LNCAP (cell line): ENCODE results near the gene PRCP.

Experiments used
- TF ChIP-seq, protein P1 (sequence below): fragments of 450-650 bp; IDR thresholded peaks from 2 replicates; pipeline ENCODE4 v1.5.1; 2017; ENCODE audit warnings: mild to moderate bottlenecking

The PRCP gene

DNA sequence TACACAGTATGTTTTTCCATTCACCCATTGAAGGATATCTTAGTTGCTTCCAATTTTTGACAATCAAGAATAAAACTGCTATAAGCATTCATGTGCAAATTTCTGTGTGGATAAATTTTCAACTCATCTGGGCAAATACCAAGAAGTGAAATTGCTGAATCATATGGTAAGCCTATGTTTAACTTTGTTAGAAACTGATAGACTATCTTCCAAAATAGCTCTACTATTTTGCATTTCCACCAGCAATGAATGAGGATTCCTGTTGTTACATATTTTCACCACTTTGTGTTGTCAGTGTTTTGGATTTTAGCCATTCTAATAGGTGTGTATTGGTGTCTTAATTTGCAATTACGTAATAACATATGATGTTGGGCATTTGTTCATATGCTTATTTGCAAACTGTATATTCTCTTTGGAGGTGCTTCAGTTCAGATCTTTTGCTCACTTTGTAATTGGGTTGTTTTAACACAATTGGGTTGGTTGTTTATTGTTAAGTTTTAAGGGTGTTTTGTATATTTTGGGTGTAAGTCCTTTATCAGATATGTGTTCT lies 117.3 kb downstream of the PRCP start:
- TF ChIP-seq, protein P1, sequence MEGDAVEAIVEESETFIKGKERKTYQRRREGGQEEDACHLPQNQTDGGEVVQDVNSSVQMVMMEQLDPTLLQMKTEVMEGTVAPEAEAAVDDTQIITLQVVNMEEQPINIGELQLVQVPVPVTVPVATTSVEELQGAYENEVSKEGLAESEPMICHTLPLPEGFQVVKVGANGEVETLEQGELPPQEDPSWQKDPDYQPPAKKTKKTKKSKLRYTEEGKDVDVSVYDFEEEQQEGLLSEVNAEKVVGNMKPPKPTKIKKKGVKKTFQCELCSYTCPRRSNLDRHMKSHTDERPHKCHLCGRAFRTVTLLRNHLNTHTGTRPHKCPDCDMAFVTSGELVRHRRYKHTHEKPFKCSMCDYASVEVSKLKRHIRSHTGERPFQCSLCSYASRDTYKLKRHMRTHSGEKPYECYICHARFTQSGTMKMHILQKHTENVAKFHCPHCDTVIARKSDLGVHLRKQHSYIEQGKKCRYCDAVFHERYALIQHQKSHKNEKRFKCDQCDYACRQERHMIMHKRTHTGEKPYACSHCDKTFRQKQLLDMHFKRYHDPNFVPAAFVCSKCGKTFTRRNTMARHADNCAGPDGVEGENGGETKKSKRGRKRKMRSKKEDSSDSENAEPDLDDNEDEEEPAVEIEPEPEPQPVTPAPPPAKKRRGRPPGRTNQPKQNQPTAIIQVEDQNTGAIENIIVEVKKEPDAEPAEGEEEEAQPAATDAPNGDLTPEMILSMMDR: no peak

DNA sequence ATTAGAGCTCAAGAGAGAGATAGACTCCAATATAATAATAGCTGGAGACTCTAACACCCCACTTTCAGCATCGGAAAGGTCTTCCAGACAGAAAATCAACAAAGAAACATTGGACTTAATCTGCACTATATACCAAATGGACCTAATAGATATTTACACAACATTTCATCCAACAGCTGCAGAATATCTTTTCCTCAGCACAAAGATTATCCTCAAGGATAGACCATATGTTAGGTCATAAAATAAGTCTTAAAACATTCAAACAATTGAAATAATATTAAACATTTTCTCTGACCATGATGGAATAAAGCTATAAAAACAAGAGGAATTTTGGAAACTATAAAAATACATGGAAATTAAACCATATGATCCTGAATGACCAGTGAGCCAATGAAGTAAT lies 121.5 kb downstream of the PRCP start:
- TF ChIP-seq, protein P1: no peak

DNA sequence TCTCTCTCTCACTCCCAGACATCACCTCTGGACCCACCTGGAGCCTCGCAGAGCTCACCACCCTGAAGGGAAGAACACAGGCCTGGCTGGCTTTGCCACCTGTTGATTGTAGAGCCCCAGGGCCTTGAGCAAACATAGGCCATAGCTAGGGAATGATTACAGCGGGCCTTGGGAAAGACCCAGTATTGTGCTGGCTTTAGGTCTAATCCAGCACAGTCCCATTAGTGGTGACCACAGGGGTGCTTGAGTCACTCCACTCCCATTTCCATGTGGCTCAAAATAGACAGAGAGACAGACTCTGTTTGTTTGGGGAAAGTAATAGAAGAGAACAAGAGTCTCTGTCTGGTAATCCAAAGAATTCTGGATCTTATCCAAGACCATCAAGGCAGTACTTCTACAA lies 123.9 kb downstream of the PRCP start:
- TF ChIP-seq, protein P1: no peak

DNA sequence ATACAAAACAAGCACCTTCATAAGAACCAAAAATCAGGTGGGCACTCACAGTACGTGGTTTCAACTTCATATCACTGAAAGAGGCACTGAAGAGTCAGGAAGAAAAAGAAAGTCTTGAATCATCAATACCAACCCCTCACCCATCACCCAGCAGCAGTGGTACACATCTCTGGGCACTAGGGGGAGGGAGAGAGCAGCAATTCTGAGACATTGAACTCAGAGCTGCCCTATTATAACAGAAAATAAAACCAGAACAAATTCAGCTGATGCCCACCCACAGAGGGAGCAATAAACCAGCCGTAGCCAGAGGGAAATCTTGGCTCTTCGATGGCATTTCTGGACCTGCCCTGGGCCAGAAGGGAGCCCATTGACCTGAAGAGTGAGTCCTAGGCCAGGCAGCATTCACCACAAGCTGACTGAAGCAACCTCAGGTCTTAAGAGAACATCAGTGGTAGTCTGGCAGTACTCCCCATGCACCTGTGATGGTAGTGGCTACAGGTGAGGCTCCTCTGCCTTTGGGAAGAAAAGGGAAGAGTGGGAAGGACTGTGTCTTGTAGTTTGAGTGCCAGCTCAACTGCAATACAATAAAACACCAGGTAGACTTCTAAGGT lies 124.4 kb downstream of the PRCP start:
- TF ChIP-seq, protein P1: peak; percentile 92

DNA sequence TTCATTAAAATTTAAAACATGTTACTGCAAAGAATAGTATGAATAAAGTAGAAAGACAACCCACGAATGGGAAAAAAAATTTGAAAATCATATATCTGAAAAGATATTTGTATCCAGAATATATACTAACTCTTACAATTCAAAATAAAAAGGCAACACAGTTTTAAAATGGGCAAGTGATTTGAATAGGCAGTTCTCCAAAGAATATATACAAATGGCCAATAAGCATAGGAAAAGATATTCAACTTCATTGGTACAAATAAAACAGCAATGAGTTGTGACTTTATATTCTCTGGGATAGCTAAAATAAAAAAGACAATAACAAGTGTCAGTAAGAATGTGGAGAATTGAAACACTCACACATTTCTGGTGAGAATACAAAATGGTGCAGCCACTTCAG lies 125.0 kb downstream of the PRCP start:
- TF ChIP-seq, protein P1: no peak
